Common myeloid progenitor, CD34-positive (primary cell): ENCODE results near the gene ANKRD63. TPM values are rescaled to one million over a fixed set of nuclear protein-coding genes. Genes with fewer than 3 reads are reported as not detected.

Source experiments
- CTCF ChIA-PET: fragments of 350-600 bp; sonication (Branson Sonifier 250); formaldehyde crosslinking; loops from one replicate; lab custom pipeline; 2021; ENCODE audit warnings: antibody characterized with exemption; lab: Charles Lee
- POLR2A ChIA-PET: fragments of 350-600 bp; sonication (Branson Sonifier 250); formaldehyde crosslinking; loops from one replicate; lab custom pipeline; 2021; ENCODE audit warnings: antibody characterized with exemption; lab: Charles Lee
- DNase-seq, 3 donors: peaks; one replicate each; pipeline versions ENCODE4 v3.0.0 to v3.0.0-alpha.2; 2013
- H3K27ac ChIP-seq, 2 experiments: 1 replicate in 1 of 2; 2 replicates in 1 of 2; pipeline ENCODE4 v1.7.0; 2013; ENCODE audit warnings: inconsistent platforms in 2 of 2, low read length in 2 of 2, mild to moderate bottlenecking in 2 of 2, low read depth in 1 of 2, moderate library complexity in 1 of 2; ENCODE audit not compliant: severe bottlenecking in 2 of 2, insufficient read depth in 1 of 2, poor library complexity in 1 of 2
- H3K27me3 ChIP-seq, 5 experiments: replicated peaks in 2 of 5; 1 replicate in 3 of 5; 2 replicates in 2 of 5; pipeline versions ENCODE4 v1.6.1 to v1.7.0; 2013; ENCODE audit warnings: low read length in 4 of 5, mild to moderate bottlenecking in 2 of 5, moderate library complexity in 2 of 5, inconsistent platforms in 1 of 5; ENCODE audit not compliant: insufficient read depth in 5 of 5, control insufficient read depth in 4 of 5
- H3K36me3 ChIP-seq, 4 experiments: 1 replicate in 2 of 4; 2 replicates in 2 of 4; pipeline versions ENCODE4 v1.6.1 to v1.7.0; 2013; ENCODE audit warnings: low read length in 3 of 4, control low read depth in 1 of 4, mild to moderate bottlenecking in 1 of 4; ENCODE audit not compliant: control insufficient read depth in 4 of 4, insufficient read depth in 4 of 4
- H3K4me1 ChIP-seq, 4 experiments: 1 replicate in 3 of 4; 2 replicates in 1 of 4; pipeline versions ENCODE4 v1.6.1 to v1.7.1; 2013; ENCODE audit warnings: low read length in 3 of 4, mild to moderate bottlenecking in 3 of 4, control low read depth in 1 of 4, inconsistent platforms in 1 of 4, moderate library complexity in 1 of 4; ENCODE audit not compliant: control insufficient read depth in 4 of 4, insufficient read depth in 4 of 4; ENCODE audit errors: control extremely low read depth in 1 of 4
- H3K4me3 ChIP-seq, 7 experiments: 1 replicate in 4 of 7; 2 replicates in 3 of 7; pipeline versions ENCODE4 v1.5.1 to v1.7.0; 2013; ENCODE audit warnings: mild to moderate bottlenecking in 7 of 7, low read length in 6 of 7, moderate library complexity in 6 of 7, inconsistent platforms in 2 of 7, low read depth in 2 of 7, control low read depth in 1 of 7; ENCODE audit not compliant: insufficient read depth in 4 of 7, control insufficient read depth in 1 of 7; ENCODE audit errors: extremely low read depth in 1 of 7
- H3K9me3 ChIP-seq, 5 experiments: 1 replicate in 4 of 5; 2 replicates in 1 of 5; pipeline versions ENCODE4 v1.6.1 to v1.7.1; 2013; ENCODE audit warnings: low read length in 4 of 5, mild to moderate bottlenecking in 2 of 5, inconsistent platforms in 1 of 5, low read depth in 1 of 5, moderate library complexity in 1 of 5; ENCODE audit not compliant: control insufficient read depth in 4 of 5, insufficient read depth in 2 of 5; ENCODE audit errors: control extremely low read depth in 1 of 5
- WGBS: methylation state at CpG from one replicate; pipeline ENCODE4 v1.1.5; 2013; ENCODE audit not compliant: insufficient coverage; 5-methylcytosine and 5-hydroxymethylcytosine counted together
- polyA plus RNA-seq: library from polyadenylated mRNA; unstranded; fragments of 120-200 nt; gene quantifications from one replicate; pipeline ENCODE4 v1.2.1, GENCODE V29; 2013

Gene ANKRD63, protein sequence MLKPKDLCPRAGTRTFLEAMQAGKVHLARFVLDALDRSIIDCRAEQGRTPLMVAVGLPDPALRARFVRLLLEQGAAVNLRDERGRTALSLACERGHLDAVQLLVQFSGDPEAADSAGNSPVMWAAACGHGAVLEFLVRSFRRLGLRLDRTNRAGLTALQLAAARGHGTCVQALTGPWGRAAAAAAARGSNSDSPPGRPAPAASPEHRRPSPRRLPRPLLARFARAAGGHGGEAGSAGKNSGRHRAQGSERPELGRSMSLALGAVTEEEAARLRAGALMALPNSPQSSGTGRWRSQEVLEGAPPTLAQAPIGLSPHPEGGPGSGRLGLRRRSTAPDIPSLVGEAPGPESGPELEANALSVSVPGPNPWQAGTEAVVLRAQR
- polyA plus RNA-seq: 0.26 TPM

GRCh38 chr15:40282869-40283614, at the start of gene ANKRD63:
Gene ANKRD63, minus strand, starts transcription at chr15:40283064. Its CDS starts 478 bp downstream, at chr15:40282586.
- no peak within 1 kb of the TSS for H3K27ac ChIP-seq
- 2% methylated on average over 60 of the region's 76 CpGs for WGBS
- peak in 2 of 3 donors; percentile 53 to 69 for DNase-seq
- H3K4me1 ChIP-seq: peaks cover 0 to 47% (median 31%) of the 10 kb centered on the region in 4 experiments
- CTCF ChIA-PET: interaction anchor here (0.9 to 25.2 kb wide), 11 partner anchors 12 to 190 kb away, joined by 3 to 407 read pairs (median 3); partner anchors contain the start of genes CCDC9B, INAFM2 and PLCB2
- peaks cover under 1 to 25% (median 13%) of the 10 kb centered on the region in 4 experiments for H3K36me3 ChIP-seq
- peak within 1 kb of the TSS; percentile 20 to 78 (median 67) for H3K4me3 ChIP-seq
- no peaks in the 10 kb centered on the region for H3K9me3 ChIP-seq
- peaks cover 0 to 41% (median 0%) of the 10 kb centered on the region in 5 experiments for H3K27me3 ChIP-seq
- POLR2A ChIA-PET: interaction anchor here (1.9 kb wide), 1 partner anchor 26 kb away, joined by 11 read pairs; no protein-coding TSS in a partner anchor

DNA sequence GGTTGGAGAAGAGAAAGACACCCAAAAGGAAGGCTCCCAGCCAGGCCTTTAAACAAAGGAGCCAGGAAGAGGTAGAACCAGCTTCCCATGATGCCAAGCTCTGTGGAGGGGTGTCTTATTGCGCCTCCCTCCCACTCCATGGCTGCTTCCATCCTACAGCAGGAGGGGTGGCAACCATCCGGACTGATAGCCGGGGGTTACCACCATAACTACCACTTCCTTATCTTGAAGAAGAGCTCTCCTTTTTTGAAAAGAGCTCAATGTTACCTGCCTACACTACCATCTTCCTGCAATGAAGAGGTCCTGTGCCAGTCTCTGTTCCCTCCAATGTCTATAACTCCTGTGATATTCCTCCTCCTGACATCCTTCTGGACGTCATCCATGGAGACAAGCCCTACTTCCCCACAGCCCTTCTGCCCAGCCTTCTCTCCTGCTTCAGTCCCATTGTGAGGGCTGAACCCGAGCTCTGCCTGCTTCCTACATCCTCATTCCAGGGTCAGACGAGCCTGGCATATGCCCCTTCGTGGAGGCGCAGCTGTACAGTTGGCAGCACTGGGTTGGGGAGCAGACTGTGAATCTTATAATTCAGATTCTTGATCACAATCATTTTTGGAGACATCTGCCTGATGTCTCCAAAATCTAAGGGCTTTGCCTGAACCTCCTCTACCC, 49.4 kb upstream of the ANKRD63 start:
- H3K4me1 ChIP-seq: peaks cover 31 to 100% (median 100%) of the 10 kb centered on the region in 4 experiments
- peak overlapping the region in 1 of 7 experiments; percentile 15 for H3K4me3 ChIP-seq
- H3K27me3 ChIP-seq: no peaks in the 10 kb centered on the region
- peaks cover 0 to 22% (median 2%) of the 10 kb centered on the region in 4 experiments for H3K36me3 ChIP-seq
- H3K27ac ChIP-seq: peak overlapping the region; percentile 18 to 50
- no peaks in the 10 kb centered on the region for H3K9me3 ChIP-seq
- peak in 2 of 3 donors; percentile 39 to 54 for DNase-seq
- ChIA-PET POLR2A (interaction anchor here (0.6 to 1.7 kb wide), 2 partner anchors 10 to 25 kb away, joined by 3 to 7 read pairs; no protein-coding TSS in a partner anchor), CTCF (interaction anchor here (0.5 to 26.5 kb wide), 7 partner anchors 5 to 308 kb away, joined by 3 to 1099 read pairs (median 3); partner anchors contain the start of genes CCDC9B, INAFM2 and PLCB2)
- WGBS: 42% methylated on average over 4 of the region's 8 CpGs

- H3K4me3 ChIP-seq: peak overlapping the region in 3 of 7 experiments; percentile 9 to 15 (median 14)
- H3K27me3 ChIP-seq: no peaks in the 10 kb centered on the region
- DNase-seq: no peak
- POLR2A ChIA-PET: interaction anchor here (0.6 to 1.7 kb wide), 2 partner anchors 9 to 25 kb away, joined by 3 to 7 read pairs; no protein-coding TSS in a partner anchor
- CTCF ChIA-PET: interaction anchor here (1.7 to 26.5 kb wide), 4 partner anchors 6 to 227 kb away, joined by 3 to 1099 read pairs (median 94); partner anchors contain the start of genes CCDC9B, INAFM2 and PLCB2
- H3K27ac ChIP-seq: peak overlapping the region; percentile 9 to 50
- WGBS: 100% methylated on average over 6 of the region's 7 CpGs
- H3K36me3 ChIP-seq: peaks cover 0 to 27% (median 2%) of the 10 kb centered on the region in 4 experiments
- H3K9me3 ChIP-seq: no peaks in the 10 kb centered on the region
- peaks cover 35 to 100% (median 100%) of the 10 kb centered on the region in 4 experiments for H3K4me1 ChIP-seq
Measured at GRCh38 chr15:40331637-40332036, 48.8 kb upstream of the ANKRD63 start.

- ChIA-PET CTCF (interaction anchor here (1.5 to 26.5 kb wide), 5 partner anchors 7 to 226 kb away, joined by 3 to 1099 read pairs (median 14); partner anchors contain the start of genes CCDC9B, INAFM2 and PLCB2), POLR2A (no interaction called here)
- WGBS: 96% methylated on average over 6 of the region's 7 CpGs
- no peak for DNase-seq
- peak overlapping the region in 1 of 7 experiments; percentile 15 for H3K4me3 ChIP-seq
- no peaks in the 10 kb centered on the region for H3K27me3 ChIP-seq
- H3K9me3 ChIP-seq: no peaks in the 10 kb centered on the region
- H3K36me3 ChIP-seq: peaks cover 0 to 34% (median 2%) of the 10 kb centered on the region in 4 experiments
- H3K4me1 ChIP-seq: peaks cover 39 to 100% (median 100%) of the 10 kb centered on the region in 4 experiments
- peak overlapping the region; percentile 3 to 71 for H3K27ac ChIP-seq
Measured at GRCh38 chr15:40331026-40331425, 48.2 kb upstream of the ANKRD63 start.

DNA sequence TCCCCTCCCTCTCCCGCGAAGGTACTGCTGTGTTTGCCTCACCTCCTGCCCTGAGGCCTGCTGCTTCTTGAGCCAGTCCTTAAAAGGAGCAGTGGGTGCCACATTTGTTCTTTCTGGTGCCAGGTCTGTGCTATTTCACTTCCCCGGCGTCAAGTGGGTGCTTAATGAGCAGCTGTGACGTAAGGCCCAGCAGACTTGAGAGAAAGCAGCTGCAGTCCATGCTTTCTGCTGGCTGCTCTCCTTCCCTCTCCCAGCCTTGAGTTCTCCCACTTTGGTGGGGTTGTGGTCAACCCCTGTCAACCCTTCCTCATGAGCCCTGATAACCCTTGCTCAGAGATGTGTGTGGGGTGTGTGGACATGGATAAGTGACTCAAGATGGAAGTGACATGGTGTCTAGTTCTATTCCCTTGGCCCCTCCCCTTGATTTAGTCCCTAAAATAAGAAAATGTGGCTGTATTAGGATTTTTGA, 47.5 kb upstream of the ANKRD63 start:
- H3K9me3 ChIP-seq: no peaks in the 10 kb centered on the region
- peak overlapping the region in 1 of 2 experiments; percentile 71 for H3K27ac ChIP-seq
- peak overlapping the region in 2 of 7 experiments; percentile 15 to 16 for H3K4me3 ChIP-seq
- peaks cover 46 to 100% (median 100%) of the 10 kb centered on the region in 4 experiments for H3K4me1 ChIP-seq
- ChIA-PET POLR2A (no interaction called here), CTCF (interaction anchor here (1.5 to 26.5 kb wide), 4 partner anchors 7 to 38 kb away, joined by 3 to 1099 read pairs (median 94); partner anchors contain the start of genes CCDC9B, INAFM2 and PLCB2)
- 60% methylated on average over 4 of the region's 5 CpGs for WGBS
- H3K36me3 ChIP-seq: peaks cover 0 to 40% (median 2%) of the 10 kb centered on the region in 4 experiments
- no peaks in the 10 kb centered on the region for H3K27me3 ChIP-seq
- DNase-seq: peak; percentile 36 to 76 (median 72)

DNA sequence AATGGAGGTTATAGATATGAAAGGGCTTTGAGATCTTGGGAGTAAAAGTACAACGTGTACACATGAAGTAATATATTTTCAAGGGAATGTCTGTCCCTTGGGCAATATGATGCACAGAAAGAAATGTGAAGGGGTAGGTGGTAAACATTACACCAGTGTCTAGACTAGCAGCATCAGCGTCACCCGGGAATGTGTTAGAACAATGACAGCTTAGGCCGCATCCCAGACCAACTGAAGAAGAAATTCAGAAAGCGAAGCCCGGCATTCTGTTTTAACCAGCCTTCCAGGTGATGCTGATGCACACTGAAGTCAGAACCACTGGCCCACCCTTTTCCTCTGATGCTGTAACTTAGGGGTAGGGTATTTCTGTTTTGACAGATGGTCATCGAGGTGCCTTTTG, 46.9 kb upstream of the ANKRD63 start:
- H3K36me3 ChIP-seq: peaks cover 0 to 42% (median 2%) of the 10 kb centered on the region in 4 experiments
- no peak overlapping the region for H3K4me3 ChIP-seq
- peak overlapping the region in 1 of 2 experiments; percentile 47 for H3K27ac ChIP-seq
- POLR2A ChIA-PET: no interaction called here
- CTCF ChIA-PET: interaction anchor here (1.5 to 26.5 kb wide), 5 partner anchors 8 to 51 kb away, joined by 3 to 1099 read pairs (median 5); partner anchors contain the start of genes CCDC9B, INAFM2 and PLCB2
- no peak for DNase-seq
- no peaks in the 10 kb centered on the region for H3K27me3 ChIP-seq
- H3K4me1 ChIP-seq: peaks cover 49 to 100% (median 100%) of the 10 kb centered on the region in 4 experiments
- H3K9me3 ChIP-seq: no peaks in the 10 kb centered on the region
- WGBS: 96% methylated on average over 7 of the region's 7 CpGs
